GM12872 (cell line): ENCODE data around the gene SATB1.

Source experiments
- CTCF ChIP-seq: IDR thresholded peaks from 3 replicates; pipeline ENCODE4 v1.5.1; 2011; ENCODE audit warnings: low read depth, mild to moderate bottlenecking, low read length, moderate library complexity; ENCODE audit not compliant: insufficient read depth

Gene SATB1

DNA sequence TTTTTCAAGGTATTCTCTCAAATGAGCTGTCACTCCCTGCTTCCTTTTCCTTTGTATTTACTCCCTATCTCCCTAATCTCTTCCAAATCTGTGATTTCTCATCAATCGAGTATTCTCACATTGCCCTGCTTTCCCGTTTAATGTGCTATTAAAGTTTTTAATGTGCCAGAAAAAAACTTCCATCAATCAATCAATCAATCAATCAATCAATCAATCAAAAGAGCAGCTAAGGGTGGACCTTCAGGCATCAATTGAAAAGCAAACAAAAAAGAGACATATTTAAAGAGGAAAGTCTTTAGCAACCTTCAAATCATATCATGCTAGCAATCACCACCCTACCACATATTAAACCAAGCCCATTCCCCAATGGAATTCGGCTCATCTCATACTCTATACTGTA, 58.9 kb downstream of the SATB1 start:
- no peak for TF ChIP-seq CTCF

- TF ChIP-seq CTCF: no peak
These were observed 61.8 kb downstream of the SATB1 start for GRCh38 chr3:18363338-18363737.

DNA sequence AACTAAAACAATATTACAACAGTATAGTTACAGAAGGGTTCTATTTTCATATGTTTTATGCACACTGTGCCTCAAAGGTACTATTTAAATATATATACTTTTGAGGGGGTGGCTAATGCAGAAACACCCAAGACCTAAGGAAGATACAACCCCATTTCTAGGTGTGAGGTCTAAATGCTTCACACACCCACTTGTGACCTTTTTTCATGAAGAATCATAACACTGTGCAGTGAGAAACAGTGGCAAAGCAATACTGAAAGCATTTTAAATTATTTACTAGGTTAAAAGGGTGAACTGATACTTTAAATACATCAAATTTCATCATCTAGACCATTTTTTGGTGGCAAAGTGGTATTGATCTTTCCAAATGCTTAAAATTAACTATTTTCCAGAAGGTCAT, 67.4 kb downstream of the SATB1 start:
- TF ChIP-seq CTCF: no peak

GRCh38 chr3:18355832-18356231, 69.3 kb downstream of the SATB1 start:
- no peak for TF ChIP-seq CTCF

DNA sequence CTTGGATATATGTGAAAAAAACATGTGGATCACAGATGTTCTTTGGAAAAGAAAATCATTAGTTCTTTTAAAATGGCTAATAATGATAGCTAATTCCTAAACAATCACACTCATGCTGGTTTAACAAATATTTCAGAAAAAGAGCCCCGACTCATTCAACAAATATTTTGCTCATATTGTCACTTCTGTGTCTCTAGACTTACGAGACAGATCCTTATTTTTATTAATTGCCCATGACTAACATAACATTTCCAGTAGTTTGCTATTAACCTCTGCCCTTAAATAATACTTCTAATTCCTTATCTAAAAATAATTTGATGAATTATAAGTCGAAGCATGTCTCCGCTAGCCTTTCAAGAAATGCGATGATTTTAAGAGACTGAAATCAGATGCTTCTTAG, 70.4 kb downstream of the SATB1 start:
- TF ChIP-seq CTCF: no peak

DNA sequence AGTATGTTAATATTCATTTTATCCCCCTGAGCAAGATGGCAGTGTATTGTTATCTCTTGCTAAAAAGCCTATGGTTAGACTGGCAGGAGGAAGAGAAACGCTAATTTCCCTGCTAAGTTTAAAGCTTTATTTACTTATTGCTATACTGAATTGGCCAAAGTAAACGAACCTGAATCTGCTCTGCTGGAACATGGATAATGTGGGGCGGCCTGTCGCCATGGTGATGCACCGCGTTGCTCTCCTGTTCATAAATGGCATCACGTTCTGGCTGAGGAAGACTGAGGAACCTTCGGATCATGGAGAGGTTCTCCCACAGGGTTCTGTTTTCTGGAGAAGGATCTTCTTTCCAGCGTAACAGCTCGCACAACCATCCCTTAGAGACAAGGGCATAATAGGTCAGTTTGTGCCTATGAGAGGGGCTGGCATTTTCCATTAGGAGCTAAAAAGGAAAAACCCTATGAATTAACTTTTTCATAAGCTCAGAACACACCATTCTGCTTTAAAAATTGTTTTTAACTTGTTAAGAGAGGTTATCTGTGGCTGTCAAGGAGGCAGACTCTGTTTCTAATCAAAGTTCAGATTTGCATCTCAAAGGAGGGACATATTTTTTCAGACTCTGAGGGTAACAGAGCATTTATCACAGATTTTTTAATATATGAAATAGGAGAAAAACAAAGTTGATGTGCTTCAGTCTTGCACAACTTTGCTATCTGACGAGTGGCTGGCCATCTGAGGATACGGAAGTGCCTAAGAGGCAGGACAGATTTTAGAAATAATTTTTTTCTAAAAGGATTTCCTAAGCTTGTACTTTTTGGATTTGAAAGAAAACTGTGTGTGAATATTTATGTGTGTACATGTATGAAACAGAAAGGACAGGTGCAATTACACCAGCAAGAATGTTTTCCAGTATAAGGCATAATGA, 73.1 kb downstream of the SATB1 start:
- no peak for TF ChIP-seq CTCF

DNA sequence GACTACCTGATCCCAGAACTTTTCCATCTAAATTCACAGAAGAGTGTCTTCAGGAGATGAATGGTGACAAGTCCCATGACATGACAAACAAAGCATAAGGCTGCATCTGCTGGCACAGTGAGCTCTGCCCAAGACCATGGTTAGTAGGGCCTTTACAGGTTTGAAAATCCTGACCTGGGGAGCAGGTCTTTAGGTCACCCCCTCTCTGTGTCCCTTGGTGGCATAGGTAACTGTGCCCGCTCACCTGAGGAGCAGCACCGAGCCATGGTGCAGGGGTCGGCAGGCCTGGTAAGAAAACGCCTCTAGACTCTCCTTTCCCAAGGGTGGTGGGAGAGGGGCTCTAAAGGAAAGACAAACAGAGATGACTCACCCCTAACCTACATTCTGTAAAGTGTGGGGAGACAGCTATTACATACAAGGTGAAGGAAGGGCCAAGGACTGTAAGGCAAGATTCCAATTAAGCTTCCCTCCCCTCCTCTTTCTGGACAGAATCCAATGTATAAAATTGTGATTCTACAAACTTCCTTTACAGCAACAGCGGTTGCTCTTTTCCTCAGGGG, 74.0 kb downstream of the SATB1 start:
- TF ChIP-seq CTCF: no peak
